ENCODE measurements around the gene TACO1. TPM values are rescaled to one million over a fixed set of nuclear protein-coding genes. Genes with fewer than 3 reads are reported as not detected.
A peak's percentile ranks its signal among the peaks of the same experiment; 100 is the strongest.

TACO1 gene
- total and polyA plus RNA-seq, 9 of the 15 experiments (the other 6 are each of a cell fraction or from before 2014, with no cell fraction given), result 10.3 to 41.6 (median 30.9) TPM

GRCh38 chr17:63621684-63622573 lies 21.2 kb downstream of the TACO1 start, which contains the start of gene MAP3K3 (continued):
- TF ChIP-seq GATAD2A (IDR thresholded peaks at IDR 0.05) (0 out of 2 replicates have a peak, but pooled peaks have one; percentile 25), SNRNP70 (optimal IDR thresholded peaks at IDR 0.05; ENCODE audit: low read depth, low read length) (no peak), BRD4 (IDR thresholded peaks at IDR 0.05) (no peak), PHF8 (IDR thresholded peaks at IDR 0.05; ENCODE audit: borderline replicate concordance, low read length) (peak; percentile 84; the same call in 1 of the 2 replicates), POLR2A (conservative IDR thresholded peaks at IDR 0.05) (peak; percentile 88), GTF3C2 (IDR thresholded peaks at IDR 0.05; ENCODE audit: borderline replicate concordance, extremely low read depth, insufficient read length) (no peak), RNF2 (IDR thresholded peaks at IDR 0.05) (no peak), TCFL5 (CRISPR knock-in tag; conservative IDR thresholded peaks at IDR 0.05) (no peak), CCAR2 (IDR thresholded peaks at IDR 0.05; ENCODE audit: low read depth, low read length) (no peak), HDAC3 (IDR thresholded peaks at IDR 0.05; ENCODE audit: borderline replicate concordance, partially characterized antibody) (no peak), RAD51 (IDR thresholded peaks at IDR 0.05; ENCODE audit: borderline replicate concordance, low read depth) (no peak), ZNF511 (CRISPR knock-in tag; IDR thresholded peaks at IDR 0.05) (peak; percentile 15; the same call in 1 of the 2 replicates), KAT2B (IDR thresholded peaks at IDR 0.05; ENCODE audit: low read depth, low read length) (no peak), ZC3H11A (IDR thresholded peaks at IDR 0.05; ENCODE audit: low read depth, low read length) (no peak)
- TF ChIP-seq, protein P1, sequence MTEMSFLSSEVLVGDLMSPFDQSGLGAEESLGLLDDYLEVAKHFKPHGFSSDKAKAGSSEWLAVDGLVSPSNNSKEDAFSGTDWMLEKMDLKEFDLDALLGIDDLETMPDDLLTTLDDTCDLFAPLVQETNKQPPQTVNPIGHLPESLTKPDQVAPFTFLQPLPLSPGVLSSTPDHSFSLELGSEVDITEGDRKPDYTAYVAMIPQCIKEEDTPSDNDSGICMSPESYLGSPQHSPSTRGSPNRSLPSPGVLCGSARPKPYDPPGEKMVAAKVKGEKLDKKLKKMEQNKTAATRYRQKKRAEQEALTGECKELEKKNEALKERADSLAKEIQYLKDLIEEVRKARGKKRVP (CRISPR knock-in tag; IDR thresholded peaks at IDR 0.05), result no peak
- TF ChIP-seq, protein P2, sequence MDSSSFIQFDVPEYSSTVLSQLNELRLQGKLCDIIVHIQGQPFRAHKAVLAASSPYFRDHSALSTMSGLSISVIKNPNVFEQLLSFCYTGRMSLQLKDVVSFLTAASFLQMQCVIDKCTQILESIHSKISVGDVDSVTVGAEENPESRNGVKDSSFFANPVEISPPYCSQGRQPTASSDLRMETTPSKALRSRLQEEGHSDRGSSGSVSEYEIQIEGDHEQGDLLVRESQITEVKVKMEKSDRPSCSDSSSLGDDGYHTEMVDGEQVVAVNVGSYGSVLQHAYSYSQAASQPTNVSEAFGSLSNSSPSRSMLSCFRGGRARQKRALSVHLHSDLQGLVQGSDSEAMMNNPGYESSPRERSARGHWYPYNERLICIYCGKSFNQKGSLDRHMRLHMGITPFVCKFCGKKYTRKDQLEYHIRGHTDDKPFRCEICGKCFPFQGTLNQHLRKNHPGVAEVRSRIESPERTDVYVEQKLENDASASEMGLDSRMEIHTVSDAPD (CRISPR knock-in tag; IDR thresholded peaks at IDR 0.05), result no peak
- TF ChIP-seq, protein P3, sequence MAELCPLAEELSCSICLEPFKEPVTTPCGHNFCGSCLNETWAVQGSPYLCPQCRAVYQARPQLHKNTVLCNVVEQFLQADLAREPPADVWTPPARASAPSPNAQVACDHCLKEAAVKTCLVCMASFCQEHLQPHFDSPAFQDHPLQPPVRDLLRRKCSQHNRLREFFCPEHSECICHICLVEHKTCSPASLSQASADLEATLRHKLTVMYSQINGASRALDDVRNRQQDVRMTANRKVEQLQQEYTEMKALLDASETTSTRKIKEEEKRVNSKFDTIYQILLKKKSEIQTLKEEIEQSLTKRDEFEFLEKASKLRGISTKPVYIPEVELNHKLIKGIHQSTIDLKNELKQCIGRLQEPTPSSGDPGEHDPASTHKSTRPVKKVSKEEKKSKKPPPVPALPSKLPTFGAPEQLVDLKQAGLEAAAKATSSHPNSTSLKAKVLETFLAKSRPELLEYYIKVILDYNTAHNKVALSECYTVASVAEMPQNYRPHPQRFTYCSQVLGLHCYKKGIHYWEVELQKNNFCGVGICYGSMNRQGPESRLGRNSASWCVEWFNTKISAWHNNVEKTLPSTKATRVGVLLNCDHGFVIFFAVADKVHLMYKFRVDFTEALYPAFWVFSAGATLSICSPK (IDR thresholded peaks at IDR 0.05; ENCODE audit: borderline replicate concordance), result no peak

Measured in K562 (cell line).